NB4 (cell line): ENCODE data around the gene CDH26.

Experiments used
- DNase-seq: peaks from one replicate; pipeline ENCODE4 v3.0.0; 2010; ENCODE audit warnings: low read depth
- H3K4me3 ChIP-seq: one replicate; pipeline ENCODE4 v1.5.1; 2011; ENCODE audit warnings: mild to moderate bottlenecking, low read depth, low read length, moderate library complexity
- MYC ChIP-seq: IDR thresholded peaks from 2 replicates; pipeline ENCODE4 v1.6.1; 2011; ENCODE audit warnings: low read depth, low read length
- POLR2A ChIP-seq: IDR thresholded peaks from 2 replicates; pipeline ENCODE4 v1.6.1; 2011; ENCODE audit warnings: mild to moderate bottlenecking; ENCODE audit not compliant: insufficient read length; ENCODE audit errors: extremely low read depth
- TF ChIP-seq, protein P1 (sequence below): IDR thresholded peaks from 2 replicates; pipeline ENCODE4 v1.6.1; 2011; ENCODE audit warnings: low read depth, low read length
- TF ChIP-seq, protein P2 (sequence below): IDR thresholded peaks from one replicate; pipeline ENCODE4 v1.5.1; 2012; ENCODE audit warnings: low read depth, low read length

Gene CDH26

DNA sequence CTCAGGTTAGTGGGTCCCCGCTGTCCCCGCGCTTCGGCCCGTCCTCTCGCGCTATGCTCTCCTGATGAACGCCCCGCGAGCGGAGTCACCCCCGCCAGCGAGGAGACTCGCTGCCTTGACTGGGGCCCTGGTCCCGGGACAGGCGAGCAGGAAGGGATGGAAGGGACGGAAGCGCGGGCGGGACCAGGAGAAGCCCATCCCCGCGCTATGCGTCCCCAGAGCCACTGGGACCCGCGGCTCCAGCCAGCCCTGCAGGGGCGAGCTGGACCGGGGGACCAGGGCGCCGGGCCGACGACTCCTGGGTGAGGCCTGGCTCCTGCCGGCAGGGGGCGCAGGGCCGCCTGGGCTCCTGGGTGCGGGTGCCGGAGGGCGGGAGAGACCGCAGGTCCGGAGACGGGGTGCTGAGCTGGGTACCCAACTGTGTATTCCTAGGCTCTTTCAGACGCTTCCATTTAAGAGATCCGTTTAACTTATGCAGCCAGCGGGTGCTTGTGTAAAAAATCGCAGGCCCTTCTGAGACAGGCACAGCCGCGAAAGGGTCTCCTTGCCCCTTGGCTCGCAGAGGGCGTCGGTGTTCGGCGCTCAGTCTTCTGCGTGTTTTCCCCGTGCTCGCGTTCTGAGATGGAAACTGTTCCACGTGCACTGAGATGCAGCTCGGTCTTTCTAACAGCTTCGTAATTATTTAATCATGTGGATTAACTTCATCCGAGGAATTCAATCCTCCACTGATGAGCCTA, 24.2 kb upstream of the CDH26 start:
- no peak overlapping the region for H3K4me3 ChIP-seq
- DNase-seq: no peak
- TF ChIP-seq, protein P1, sequence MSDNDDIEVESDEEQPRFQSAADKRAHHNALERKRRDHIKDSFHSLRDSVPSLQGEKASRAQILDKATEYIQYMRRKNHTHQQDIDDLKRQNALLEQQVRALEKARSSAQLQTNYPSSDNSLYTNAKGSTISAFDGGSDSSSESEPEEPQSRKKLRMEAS: no peak
- TF ChIP-seq, protein P2, sequence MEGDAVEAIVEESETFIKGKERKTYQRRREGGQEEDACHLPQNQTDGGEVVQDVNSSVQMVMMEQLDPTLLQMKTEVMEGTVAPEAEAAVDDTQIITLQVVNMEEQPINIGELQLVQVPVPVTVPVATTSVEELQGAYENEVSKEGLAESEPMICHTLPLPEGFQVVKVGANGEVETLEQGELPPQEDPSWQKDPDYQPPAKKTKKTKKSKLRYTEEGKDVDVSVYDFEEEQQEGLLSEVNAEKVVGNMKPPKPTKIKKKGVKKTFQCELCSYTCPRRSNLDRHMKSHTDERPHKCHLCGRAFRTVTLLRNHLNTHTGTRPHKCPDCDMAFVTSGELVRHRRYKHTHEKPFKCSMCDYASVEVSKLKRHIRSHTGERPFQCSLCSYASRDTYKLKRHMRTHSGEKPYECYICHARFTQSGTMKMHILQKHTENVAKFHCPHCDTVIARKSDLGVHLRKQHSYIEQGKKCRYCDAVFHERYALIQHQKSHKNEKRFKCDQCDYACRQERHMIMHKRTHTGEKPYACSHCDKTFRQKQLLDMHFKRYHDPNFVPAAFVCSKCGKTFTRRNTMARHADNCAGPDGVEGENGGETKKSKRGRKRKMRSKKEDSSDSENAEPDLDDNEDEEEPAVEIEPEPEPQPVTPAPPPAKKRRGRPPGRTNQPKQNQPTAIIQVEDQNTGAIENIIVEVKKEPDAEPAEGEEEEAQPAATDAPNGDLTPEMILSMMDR: no peak
- TF ChIP-seq MYC (no peak), POLR2A (no peak)

GRCh38 chr20:59935457-59936185, 22.6 kb upstream of the CDH26 start:
- DNase-seq: no peak
- TF ChIP-seq, protein P2: no peak
- TF ChIP-seq MYC (no peak), POLR2A (no peak)
- TF ChIP-seq, protein P1: no peak
- H3K4me3 ChIP-seq: no peak overlapping the region

GRCh38 chr20:59936409-59936808, 21.8 kb upstream of the CDH26 start:
- no peak for DNase-seq

GRCh38 chr20:59937150-59937549, 21.1 kb upstream of the CDH26 start:
- peak overlapping the region; percentile 18 for H3K4me3 ChIP-seq
- no peak for TF ChIP-seq MYC
- TF ChIP-seq POLR2A: no peak
- TF ChIP-seq, protein P2: no peak
- TF ChIP-seq, protein P1: no peak

More at GRCh38 chr20:59936409-59936808, 21.8 kb upstream of the CDH26 start:
- H3K4me3 ChIP-seq: no peak overlapping the region
- TF ChIP-seq POLR2A: no peak
- TF ChIP-seq, protein P1: no peak
- TF ChIP-seq, protein P2: no peak
- TF ChIP-seq MYC: no peak

DNA sequence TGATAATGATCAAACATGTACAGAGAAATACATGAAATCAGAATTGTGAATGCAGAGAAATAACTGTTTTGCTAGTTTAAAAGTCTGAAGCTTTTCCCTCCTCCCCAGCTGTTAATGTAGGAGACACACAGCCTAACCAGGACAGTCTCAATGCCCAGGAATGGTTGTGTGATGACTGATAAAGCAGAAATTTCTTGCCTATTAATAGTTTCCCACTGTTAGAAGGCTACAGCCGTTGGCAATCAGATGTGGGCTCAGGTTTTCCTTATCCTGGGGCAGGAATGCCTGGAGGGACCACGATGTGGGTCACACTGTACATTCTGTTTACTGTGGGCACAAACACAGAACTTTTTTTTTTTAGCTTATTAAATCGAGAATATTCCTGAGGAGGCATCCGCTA, 20.0 kb upstream of the CDH26 start:
- no peak for DNase-seq

More at GRCh38 chr20:59937150-59937549, 21.1 kb upstream of the CDH26 start:
- DNase-seq: peak; percentile 42

More for the DNA sequence above, 20.0 kb upstream of the CDH26 start:
- TF ChIP-seq, protein P2: no peak
- TF ChIP-seq MYC (no peak), POLR2A (no peak)
- TF ChIP-seq, protein P1: no peak
- peak overlapping the region; percentile 46 for H3K4me3 ChIP-seq
